ENCODE results near the gene TBC1D22A.

DNA sequence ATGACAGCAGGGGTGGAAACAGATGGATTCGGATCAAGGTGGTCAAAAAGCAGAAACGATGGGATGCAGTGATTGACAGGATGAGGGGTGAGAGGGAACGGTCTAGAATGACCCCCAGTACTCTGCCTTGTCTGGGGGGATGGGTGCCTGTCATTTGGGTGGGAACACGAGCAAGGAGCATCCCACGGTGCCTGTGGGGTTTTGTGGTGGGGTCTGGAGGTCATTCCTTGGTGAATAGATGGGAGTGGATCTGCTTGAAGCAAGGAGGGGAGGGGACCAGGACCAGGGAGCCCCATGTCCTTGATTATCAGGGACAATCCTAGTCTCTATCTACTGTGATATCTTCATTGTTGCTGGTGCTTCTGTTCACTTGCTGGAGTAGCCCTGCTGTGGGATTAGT lies 16.3 kb upstream of the TBC1D22A start:
- TF ChIP-seq, protein P1, sequence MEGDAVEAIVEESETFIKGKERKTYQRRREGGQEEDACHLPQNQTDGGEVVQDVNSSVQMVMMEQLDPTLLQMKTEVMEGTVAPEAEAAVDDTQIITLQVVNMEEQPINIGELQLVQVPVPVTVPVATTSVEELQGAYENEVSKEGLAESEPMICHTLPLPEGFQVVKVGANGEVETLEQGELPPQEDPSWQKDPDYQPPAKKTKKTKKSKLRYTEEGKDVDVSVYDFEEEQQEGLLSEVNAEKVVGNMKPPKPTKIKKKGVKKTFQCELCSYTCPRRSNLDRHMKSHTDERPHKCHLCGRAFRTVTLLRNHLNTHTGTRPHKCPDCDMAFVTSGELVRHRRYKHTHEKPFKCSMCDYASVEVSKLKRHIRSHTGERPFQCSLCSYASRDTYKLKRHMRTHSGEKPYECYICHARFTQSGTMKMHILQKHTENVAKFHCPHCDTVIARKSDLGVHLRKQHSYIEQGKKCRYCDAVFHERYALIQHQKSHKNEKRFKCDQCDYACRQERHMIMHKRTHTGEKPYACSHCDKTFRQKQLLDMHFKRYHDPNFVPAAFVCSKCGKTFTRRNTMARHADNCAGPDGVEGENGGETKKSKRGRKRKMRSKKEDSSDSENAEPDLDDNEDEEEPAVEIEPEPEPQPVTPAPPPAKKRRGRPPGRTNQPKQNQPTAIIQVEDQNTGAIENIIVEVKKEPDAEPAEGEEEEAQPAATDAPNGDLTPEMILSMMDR (IDR thresholded peaks at IDR 0.05) = no peak
- TF ChIP-seq POLR2A (IDR thresholded peaks at IDR 0.05) = no peak

Data from Peyer's patch (tissue), 4 donors.